H9 (cell line): ENCODE results near the gene SMCHD1. TPM values are rescaled to one million over a fixed set of nuclear protein-coding genes. Genes with fewer than 3 reads are reported as not detected.

ENCODE experiments used
- DNase-seq: peaks from one replicate; pipeline ENCODE4 v3.0.0-alpha.2; 2017
- H2AFZ ChIP-seq: one replicate; pipeline ENCODE4 v1.6.1; 2013; ENCODE audit warnings: mild to moderate bottlenecking, low read length, control low read depth, moderate library complexity
- H2AK5ac ChIP-seq: 2 replicates; pipeline ENCODE4 v1.6.1; 2013; ENCODE audit warnings: low read length, control low read depth, mixed read lengths; ENCODE audit not compliant: insufficient read length
- H2BK120ac ChIP-seq: one replicate; pipeline ENCODE4 v1.6.1; 2013; ENCODE audit warnings: low read depth, mild to moderate bottlenecking, low read length, control low read depth, inconsistent platforms; ENCODE audit not compliant: poor library complexity, severe bottlenecking
- H2BK12ac ChIP-seq: 2 replicates; pipeline ENCODE4 v1.6.1; 2013; ENCODE audit warnings: low read length, control low read depth, mixed read lengths, low read depth; ENCODE audit not compliant: insufficient read length
- H2BK15ac ChIP-seq: 2 replicates; pipeline ENCODE4 v1.6.1; 2013; ENCODE audit warnings: low read depth, low read length, control low read depth
- H2BK20ac ChIP-seq: one replicate; pipeline ENCODE4 v1.6.1; 2013; ENCODE audit warnings: low read depth, mild to moderate bottlenecking, low read length, control low read depth, inconsistent platforms; ENCODE audit not compliant: poor library complexity, severe bottlenecking
- H2BK5ac ChIP-seq: 2 replicates; pipeline ENCODE4 v1.6.1; 2013; ENCODE audit warnings: low read length, control low read depth, mixed read lengths; ENCODE audit not compliant: insufficient read length
- H3K14ac ChIP-seq: 2 replicates; pipeline ENCODE4 v1.6.1; 2013; ENCODE audit warnings: low read length, control low read depth; ENCODE audit not compliant: insufficient read depth
- H3K18ac ChIP-seq: 2 replicates; pipeline ENCODE4 v1.6.1; 2013; ENCODE audit warnings: low read depth, mild to moderate bottlenecking, mixed read lengths, low read length, control low read depth; ENCODE audit not compliant: insufficient read length
- H3K23ac ChIP-seq: 2 replicates; pipeline ENCODE4 v1.6.1; 2013; ENCODE audit warnings: low read length, control low read depth, mixed read lengths, low read depth; ENCODE audit not compliant: insufficient read length
- H3K23me2 ChIP-seq: 2 replicates; pipeline ENCODE4 v1.6.1; 2013; ENCODE audit warnings: low read depth, mild to moderate bottlenecking, mixed read lengths, low read length, control low read depth; ENCODE audit not compliant: insufficient read length, poor library complexity, severe bottlenecking
- H3K27ac ChIP-seq: 2 replicates; pipeline ENCODE4 v1.5.1; 2013; ENCODE audit warnings: low read length, control low read depth, mixed read lengths, low read depth; ENCODE audit not compliant: insufficient read length
- H3K27me3 ChIP-seq: 2 replicates; pipeline ENCODE4 v1.6.1; 2013; ENCODE audit warnings: low read length, control low read depth, inconsistent platforms; ENCODE audit not compliant: insufficient read depth
- H3K4ac ChIP-seq: 2 replicates; pipeline ENCODE4 v1.6.1; 2013; ENCODE audit warnings: low read depth, mild to moderate bottlenecking, control low read depth, inconsistent platforms, low read length, moderate library complexity
- H3K4me1 ChIP-seq: 2 replicates; pipeline ENCODE4 v1.6.1; 2013; ENCODE audit warnings: low read length, control low read depth, inconsistent platforms; ENCODE audit not compliant: insufficient read depth
- H3K4me2 ChIP-seq: 2 replicates; pipeline ENCODE4 v1.6.1; 2013; ENCODE audit warnings: low read length, control low read depth, mixed read lengths; ENCODE audit not compliant: insufficient read length, insufficient read depth
- H3K56ac ChIP-seq: 2 replicates; pipeline ENCODE4 v1.6.1; 2013; ENCODE audit warnings: low read depth, mild to moderate bottlenecking, mixed read lengths, low read length, control low read depth; ENCODE audit not compliant: insufficient read length
- H3K79me1 ChIP-seq: 2 replicates; pipeline ENCODE4 v1.6.1; 2013; ENCODE audit warnings: low read depth, mild to moderate bottlenecking, moderate library complexity, low read length, control low read depth, inconsistent platforms; ENCODE audit not compliant: insufficient read depth, poor library complexity, severe bottlenecking
- H3K79me2 ChIP-seq: 2 replicates; pipeline ENCODE4 v1.6.1; 2013; ENCODE audit warnings: low read length, control low read depth, inconsistent platforms; ENCODE audit not compliant: insufficient read depth
- H3K9ac ChIP-seq: 2 replicates; pipeline ENCODE4 v1.6.1; 2013; ENCODE audit warnings: low read length, control low read depth, mixed read lengths; ENCODE audit not compliant: insufficient read length; ENCODE audit errors: extremely low read depth
- H3K9me3 ChIP-seq: one replicate; pipeline ENCODE4 v1.6.1; 2013; ENCODE audit warnings: low read depth, low read length, inconsistent platforms; ENCODE audit not compliant: control insufficient read depth
- H3T11ph ChIP-seq: one replicate; pipeline ENCODE4 v1.6.1; 2013; ENCODE audit warnings: mild to moderate bottlenecking, low read length, control low read depth, inconsistent platforms
- H4K20me1 ChIP-seq: one replicate; pipeline ENCODE4 v1.6.1; 2013; ENCODE audit not compliant: control insufficient read depth, insufficient read length, insufficient read depth
- H4K5ac ChIP-seq: 2 replicates; pipeline ENCODE4 v1.6.1; 2013; ENCODE audit warnings: low read depth, mild to moderate bottlenecking, mixed read lengths, low read length, control low read depth; ENCODE audit not compliant: insufficient read length
- H4K8ac ChIP-seq: replicated peaks from 2 replicates; pipeline ENCODE4 v1.6.1; 2013; ENCODE audit warnings: low read length, control low read depth, mixed read lengths, low read depth; ENCODE audit not compliant: insufficient read length
- H4K91ac ChIP-seq: 2 replicates; pipeline ENCODE4 v1.6.1; 2013; ENCODE audit warnings: low read depth, mild to moderate bottlenecking, moderate library complexity, mixed read lengths, low read length, control low read depth; ENCODE audit not compliant: insufficient read length
- H3K27ac Mint-ChIP-seq, 3 experiments: 2 replicates in 2 of 3; 3 replicates in 1 of 3; pipeline ENCODE4 v1.8.0; 2020 to 2021; ENCODE audit warnings: mixed read lengths in 3 of 3, mild to moderate bottlenecking in 1 of 3, moderate library complexity in 1 of 3
- H3K27me3 Mint-ChIP-seq: 2 replicates; pipeline ENCODE4 v1.8.0; 2021; ENCODE audit warnings: low read depth, mild to moderate bottlenecking, moderate library complexity, mixed read lengths
- H3K36me3 Mint-ChIP-seq, 3 experiments: 2 replicates in 2 of 3; 3 replicates in 1 of 3; pipeline ENCODE4 v1.8.0; 2020 to 2021; ENCODE audit warnings: low read depth in 3 of 3, mixed read lengths in 3 of 3; ENCODE audit not compliant: insufficient read depth in 1 of 3
- H3K4me1 Mint-ChIP-seq, 2 experiments: 2 replicates each; pipeline ENCODE4 v1.8.0; 2020; ENCODE audit warnings: mixed read lengths in 2 of 2
- H3K4me3 Mint-ChIP-seq, 2 experiments: 2 replicates in 1 of 2; 3 replicates in 1 of 2; pipeline ENCODE4 v1.8.0; 2020 to 2021; ENCODE audit warnings: mild to moderate bottlenecking in 2 of 2, mixed read lengths in 2 of 2, moderate library complexity in 1 of 2
- H3K9me3 Mint-ChIP-seq, 2 experiments: 2 replicates in 1 of 2; 3 replicates in 1 of 2; pipeline ENCODE4 v1.8.0; 2020; ENCODE audit warnings: mild to moderate bottlenecking in 2 of 2, mixed read lengths in 2 of 2, moderate library complexity in 1 of 2
- CTCF ChIP-seq: fragments of 200-600 bp; sonication (generic); conservative IDR thresholded peaks from 3 replicates; pipeline ENCODE4 v1.8.0; 2021; ENCODE audit warnings: antibody characterized with exemption, mild to moderate bottlenecking
- WGBS: extraction: QIAGEN DNeasy Blood & Tissue Kit; methylation state at CpG from one replicate; pipeline ENCODE4 v1.1.7; 2013; ENCODE audit warnings: missing lambda C conversion rate, low lambda C conversion rate, mixed read lengths; ENCODE audit not compliant: insufficient read length; ENCODE audit errors: extremely low coverage; 5-methylcytosine and 5-hydroxymethylcytosine counted together
- total RNA-seq: library from RNA; stranded (reverse); gene quantifications from 2 replicates; pipeline ENCODE4 v1.2.1, GENCODE V29; 2021

Gene SMCHD1
- total RNA-seq, 1 experiment from 2014 or later = 53.5 TPM

- WGBS = no CpG with 5 or more reads among the region's 1 CpG
- Histone ChIP-seq H3K79me1 (no peaks in the 10 kb centered on the region), H3K27ac (no peak overlapping the region), H3K4me1 (no peaks in the 10 kb centered on the region), H3K4ac (no peak overlapping the region), H2BK15ac (no peak overlapping the region), H4K8ac (no peak overlapping the region), H3T11ph (no peak overlapping the region), H2BK20ac (no peak overlapping the region), H3K14ac (no peak overlapping the region), H3K18ac (no peak overlapping the region), H3K27me3 (peaks cover 12% of the 10 kb centered on the region; the same call in 1 of the 2 replicates), H4K20me1 (no peaks in the 10 kb centered on the region), H3K79me2 (no peaks in the 10 kb centered on the region), H4K91ac (no peak overlapping the region), H2BK12ac (no peak overlapping the region), H4K5ac (no peak overlapping the region), H3K9me3 (no peaks in the 10 kb centered on the region), H2BK5ac (no peak overlapping the region), H2AFZ (no peak overlapping the region), H3K23ac (no peak overlapping the region), H3K56ac (no peak overlapping the region), H3K23me2 (no peaks in the 10 kb centered on the region), H3K9ac (no peak overlapping the region), H2BK120ac (no peak overlapping the region), H2AK5ac (no peak overlapping the region), H3K4me2 (no peak overlapping the region)
- H3K27me3 Mint-ChIP-seq = peaks cover 46% of the 10 kb centered on the region
- peaks cover 3 to 6% of the 10 kb centered on the region in 2 experiments; a peak in 2 of 4 replicates for H3K4me1 Mint-ChIP-seq
- DNase-seq = no peak
- peaks cover 0 to 5% (median 4%) of the 10 kb centered on the region in 3 experiments; a peak in 2 of 7 replicates for H3K36me3 Mint-ChIP-seq
- no peak for TF ChIP-seq CTCF
- H3K27ac Mint-ChIP-seq = no peak overlapping the region
- no peak overlapping the region for H3K4me3 Mint-ChIP-seq
- H3K9me3 Mint-ChIP-seq = peaks cover 6 to 12% of the 10 kb centered on the region in 2 experiments; a peak in 4 of 5 replicates
Observed at GRCh38 chr18:2840521-2840920, 185.0 kb downstream of the SMCHD1 start.
